ENCODE measurements around the gene CALCB.

- TF ChIP-seq CTCF (IDR thresholded peaks at IDR 0.05): no peak
- TF ChIP-seq POLR2A (IDR thresholded peaks at IDR 0.05): no peak
- no peak for TF ChIP-seq POLR2AphosphoS5 (IDR thresholded peaks at IDR 0.05)
- TF ChIP-seq EP300 (IDR thresholded peaks at IDR 0.05): no peak
These were observed 46.4 kb downstream of the CALCB start for GRCh38 chr11:15119826-15120225.
